Mammary microvascular endothelial cell (primary cell): ENCODE data around the gene USP17L26. TPM values are rescaled to one million over a fixed set of nuclear protein-coding genes. Genes with fewer than 3 reads are reported as not detected.

Experiments used
- total RNA-seq: library from RNA; depleted of rRNA; stranded (reverse); fragments of >200 nt; gene quantifications from 2 replicates; pipeline ENCODE4 v1.2.3, GENCODE V29; 2015

The USP17L26 gene, protein sequence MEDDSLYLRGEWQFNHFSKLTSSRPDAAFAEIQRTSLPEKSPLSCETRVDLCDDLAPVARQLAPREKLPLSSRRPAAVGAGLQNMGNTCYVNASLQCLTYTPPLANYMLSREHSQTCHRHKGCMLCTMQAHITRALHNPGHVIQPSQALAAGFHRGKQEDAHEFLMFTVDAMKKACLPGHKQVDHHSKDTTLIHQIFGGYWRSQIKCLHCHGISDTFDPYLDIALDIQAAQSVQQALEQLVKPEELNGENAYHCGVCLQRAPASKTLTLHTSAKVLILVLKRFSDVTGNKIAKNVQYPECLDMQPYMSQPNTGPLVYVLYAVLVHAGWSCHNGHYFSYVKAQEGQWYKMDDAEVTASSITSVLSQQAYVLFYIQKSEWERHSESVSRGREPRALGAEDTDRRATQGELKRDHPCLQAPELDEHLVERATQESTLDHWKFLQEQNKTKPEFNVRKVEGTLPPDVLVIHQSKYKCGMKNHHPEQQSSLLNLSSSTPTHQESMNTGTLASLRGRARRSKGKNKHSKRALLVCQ
- not detected in 2 replicates for total RNA-seq

DNA sequence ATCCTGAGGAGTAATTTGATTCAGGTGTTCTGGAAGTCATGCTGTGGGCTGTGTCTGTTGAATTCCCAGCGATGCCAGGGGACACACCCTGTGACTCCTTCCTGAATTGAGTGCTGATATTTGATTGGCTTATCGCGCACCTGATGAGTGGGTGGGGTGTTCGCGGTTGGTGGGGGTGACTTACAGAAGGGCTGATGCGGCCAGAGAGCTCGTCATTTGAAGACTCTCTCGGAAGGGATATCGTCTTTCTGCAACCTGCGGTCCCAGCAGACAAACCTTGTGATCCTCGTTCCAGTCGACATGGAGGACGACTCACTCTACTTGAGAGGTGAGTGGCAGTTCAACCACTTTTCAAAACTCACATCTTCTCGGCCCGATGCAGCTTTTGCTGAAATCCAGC lies at the start of gene USP17L26:
Gene USP17L26, plus strand, starts transcription at position 301 of the 400 bp plus-strand sequence. Its CDS starts 0 bp downstream, at position 301.

DNA sequence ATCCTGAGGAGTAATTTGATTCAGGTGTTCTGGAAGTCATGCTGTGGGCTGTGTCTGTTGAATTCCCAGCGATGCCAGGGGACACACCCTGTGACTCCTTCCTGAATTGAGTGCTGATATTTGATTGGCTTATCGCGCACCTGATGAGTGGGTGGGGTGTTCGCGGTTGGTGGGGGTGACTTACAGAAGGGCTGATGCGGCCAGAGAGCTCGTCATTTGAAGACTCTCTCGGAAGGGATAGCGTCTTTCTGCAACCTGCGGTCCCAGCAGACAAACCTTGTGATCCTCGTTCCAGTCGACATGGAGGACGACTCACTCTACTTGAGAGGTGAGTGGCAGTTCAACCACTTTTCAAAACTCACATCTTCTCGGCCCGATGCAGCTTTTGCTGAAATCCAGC lies 9.6 kb upstream of the USP17L26 start, which contains the start of gene USP17L24:
Gene USP17L24, plus strand, starts transcription at position 301 of the 400 bp plus-strand sequence. Its CDS starts 0 bp downstream, at position 301.

DNA sequence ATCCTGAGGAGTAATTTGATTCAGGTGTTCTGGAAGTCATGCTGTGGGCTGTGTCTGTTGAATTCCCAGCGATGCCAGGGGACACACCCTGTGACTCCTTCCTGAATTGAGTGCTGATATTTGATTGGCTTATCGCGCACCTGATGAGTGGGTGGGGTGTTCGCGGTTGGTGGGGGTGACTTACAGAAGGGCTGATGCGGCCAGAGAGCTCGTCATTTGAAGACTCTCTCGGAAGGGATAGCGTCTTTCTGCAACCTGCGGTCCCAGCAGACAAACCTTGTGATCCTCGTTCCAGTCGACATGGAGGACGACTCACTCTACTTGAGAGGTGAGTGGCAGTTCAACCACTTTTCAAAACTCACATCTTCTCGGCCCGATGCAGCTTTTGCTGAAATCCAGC lies 4.8 kb upstream of the USP17L26 start, which contains the start of gene USP17L25:
Gene USP17L25, plus strand, starts transcription at position 301 of the 400 bp plus-strand sequence. Its CDS starts 0 bp downstream, at position 301.

DNA sequence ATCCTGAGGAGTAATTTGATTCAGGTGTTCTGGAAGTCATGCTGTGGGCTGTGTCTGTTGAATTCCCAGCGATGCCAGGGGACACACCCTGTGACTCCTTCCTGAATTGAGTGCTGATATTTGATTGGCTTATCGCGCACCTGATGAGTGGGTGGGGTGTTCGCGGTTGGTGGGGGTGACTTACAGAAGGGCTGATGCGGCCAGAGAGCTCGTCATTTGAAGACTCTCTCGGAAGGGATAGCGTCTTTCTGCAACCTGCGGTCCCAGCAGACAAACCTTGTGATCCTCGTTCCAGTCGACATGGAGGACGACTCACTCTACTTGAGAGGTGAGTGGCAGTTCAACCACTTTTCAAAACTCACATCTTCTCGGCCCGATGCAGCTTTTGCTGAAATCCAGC lies 4.6 kb downstream of the USP17L26 start, which contains the start of gene USP17L5:
Gene USP17L5, plus strand, starts transcription at position 301 of the 400 bp plus-strand sequence. Its CDS starts 0 bp downstream, at position 301.

DNA sequence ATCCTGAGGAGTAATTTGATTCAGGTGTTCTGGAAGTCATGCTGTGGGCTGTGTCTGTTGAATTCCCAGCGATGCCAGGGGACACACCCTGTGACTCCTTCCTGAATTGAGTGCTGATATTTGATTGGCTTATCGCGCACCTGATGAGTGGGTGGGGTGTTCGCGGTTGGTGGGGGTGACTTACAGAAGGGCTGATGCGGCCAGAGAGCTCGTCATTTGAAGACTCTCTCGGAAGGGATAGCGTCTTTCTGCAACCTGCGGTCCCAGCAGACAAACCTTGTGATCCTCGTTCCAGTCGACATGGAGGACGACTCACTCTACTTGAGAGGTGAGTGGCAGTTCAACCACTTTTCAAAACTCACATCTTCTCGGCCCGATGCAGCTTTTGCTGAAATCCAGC lies 9.4 kb downstream of the USP17L26 start, which contains the start of gene USP17L27:
Gene USP17L27, plus strand, starts transcription at position 301 of the 400 bp plus-strand sequence. Its CDS starts 0 bp downstream, at position 301.

DNA sequence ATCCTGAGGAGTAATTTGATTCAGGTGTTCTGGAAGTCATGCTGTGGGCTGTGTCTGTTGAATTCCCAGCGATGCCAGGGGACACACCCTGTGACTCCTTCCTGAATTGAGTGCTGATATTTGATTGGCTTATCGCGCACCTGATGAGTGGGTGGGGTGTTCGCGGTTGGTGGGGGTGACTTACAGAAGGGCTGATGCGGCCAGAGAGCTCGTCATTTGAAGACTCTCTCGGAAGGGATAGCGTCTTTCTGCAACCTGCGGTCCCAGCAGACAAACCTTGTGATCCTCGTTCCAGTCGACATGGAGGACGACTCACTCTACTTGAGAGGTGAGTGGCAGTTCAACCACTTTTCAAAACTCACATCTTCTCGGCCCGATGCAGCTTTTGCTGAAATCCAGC lies 14.1 kb downstream of the USP17L26 start, which contains the start of gene USP17L28:
Gene USP17L28, plus strand, starts transcription at position 301 of the 400 bp plus-strand sequence. Its CDS starts 0 bp downstream, at position 301.

DNA sequence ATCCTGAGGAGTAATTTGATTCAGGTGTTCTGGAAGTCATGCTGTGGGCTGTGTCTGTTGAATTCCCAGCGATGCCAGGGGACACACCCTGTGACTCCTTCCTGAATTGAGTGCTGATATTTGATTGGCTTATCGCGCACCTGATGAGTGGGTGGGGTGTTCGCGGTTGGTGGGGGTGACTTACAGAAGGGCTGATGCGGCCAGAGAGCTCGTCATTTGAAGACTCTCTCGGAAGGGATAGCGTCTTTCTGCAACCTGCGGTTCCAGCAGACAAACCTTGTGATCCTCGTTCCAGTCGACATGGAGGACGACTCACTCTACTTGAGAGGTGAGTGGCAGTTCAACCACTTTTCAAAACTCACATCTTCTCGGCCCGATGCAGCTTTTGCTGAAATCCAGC lies 18.9 kb downstream of the USP17L26 start, which contains the start of gene USP17L29:
Gene USP17L29, plus strand, starts transcription at position 301 of the 400 bp plus-strand sequence. Its CDS starts 0 bp downstream, at position 301.

DNA sequence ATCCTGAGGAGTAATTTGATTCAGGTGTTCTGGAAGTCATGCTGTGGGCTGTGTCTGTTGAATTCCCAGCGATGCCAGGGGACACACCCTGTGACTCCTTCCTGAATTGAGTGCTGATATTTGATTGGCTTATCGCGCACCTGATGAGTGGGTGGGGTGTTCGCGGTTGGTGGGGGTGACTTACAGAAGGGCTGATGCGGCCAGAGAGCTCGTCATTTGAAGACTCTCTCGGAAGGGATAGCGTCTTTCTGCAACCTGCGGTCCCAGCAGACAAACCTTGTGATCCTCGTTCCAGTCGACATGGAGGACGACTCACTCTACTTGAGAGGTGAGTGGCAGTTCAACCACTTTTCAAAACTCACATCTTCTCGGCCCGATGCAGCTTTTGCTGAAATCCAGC lies 28.4 kb downstream of the USP17L26 start, which contains the start of gene USP17L30:
Gene USP17L30, plus strand, starts transcription at position 301 of the 400 bp plus-strand sequence. Its CDS starts 0 bp downstream, at position 301.

Other genes starting within 250 kb of the USP17L26 start
- gene FAM90A26, start 164.2 kb upstream of the USP17L26 start, total RNA-seq: not detected in 2 replicates
- not detected in 2 replicates for gene USP17L10, start 124.0 kb upstream of the USP17L26 start, total RNA-seq
- not detected in 2 replicates for gene USP17L11, start 119.3 kb upstream of the USP17L26 start, total RNA-seq
- gene USP17L12, start 114.5 kb upstream of the USP17L26 start, total RNA-seq: not detected in 2 replicates
- gene USP17L13, start 109.8 kb upstream of the USP17L26 start, total RNA-seq: not detected in 2 replicates
- gene USP17L15, start 100.3 kb upstream of the USP17L26 start, total RNA-seq: not detected in 2 replicates
- not detected in 2 replicates for gene USP17L17, start 90.8 kb upstream of the USP17L26 start, total RNA-seq
- gene USP17L18, start 86.0 kb upstream of the USP17L26 start, total RNA-seq: not detected in 2 replicates
- gene USP17L19, start 81.3 kb upstream of the USP17L26 start, total RNA-seq: not detected in 2 replicates
- gene USP17L20, start 76.5 kb upstream of the USP17L26 start, total RNA-seq: not detected in 2 replicates
- gene USP17L21, start 71.8 kb upstream of the USP17L26 start, total RNA-seq: not detected in 2 replicates
- gene USP17L22, start 67.0 kb upstream of the USP17L26 start, total RNA-seq: not detected in 2 replicates
- gene USP17L24, start 9.5 kb upstream of the USP17L26 start, total RNA-seq: not detected in 2 replicates
- not detected in 2 replicates for gene USP17L25, start 4.7 kb upstream of the USP17L26 start, total RNA-seq
- not detected in 2 replicates for gene USP17L5, start 4.7 kb downstream of the USP17L26 start, total RNA-seq
- gene USP17L27, start 9.5 kb downstream of the USP17L26 start, total RNA-seq: not detected in 2 replicates
- gene USP17L28, start 14.2 kb downstream of the USP17L26 start, total RNA-seq: not detected in 2 replicates
- gene USP17L29, start 19.0 kb downstream of the USP17L26 start, total RNA-seq: not detected in 2 replicates
- gene USP17L30, start 28.5 kb downstream of the USP17L26 start, total RNA-seq: not detected in 2 replicates
- gene DEFB131A, start 109.8 kb downstream of the USP17L26 start, total RNA-seq: not detected in 2 replicates